GM12878 (cell line): ENCODE measurements around the gene GGNBP2.

ENCODE experiments used
- BMI1 ChIP-seq: fragments of 450-650 bp; IDR thresholded peaks from 2 replicates; pipeline ENCODE4 v1.6.1; 2016; ENCODE audit warnings: mild to moderate bottlenecking, moderate library complexity, borderline replicate concordance
- CBFB ChIP-seq: IDR thresholded peaks from 2 replicates; pipeline ENCODE4 v1.6.1; 2016; ENCODE audit warnings: antibody characterized with exemption, low read depth
- EED ChIP-seq: sonication (generic); IDR thresholded peaks from 2 replicates; pipeline ENCODE4 v1.6.1; 2016; ENCODE audit warnings: antibody characterized with exemption, low read depth
- NR2F1 ChIP-seq: fragments of 450-650 bp; conservative IDR thresholded peaks from 2 replicates; pipeline ENCODE4 v1.6.1; 2017; ENCODE audit warnings: mild to moderate bottlenecking
- POLR2AphosphoS2 ChIP-seq: IDR thresholded peaks from 2 replicates; pipeline ENCODE4 v1.6.1; 2011; ENCODE audit warnings: low read depth, mild to moderate bottlenecking, low read length, improper control_type of control experiment, moderate library complexity
- POLR2AphosphoS5 ChIP-seq: IDR thresholded peaks from 2 replicates; pipeline ENCODE4 v1.6.1; 2011; ENCODE audit warnings: mild to moderate bottlenecking, low read length, inconsistent platforms
- TF ChIP-seq, protein P1 (sequence below): IDR thresholded peaks from 2 replicates; pipeline ENCODE4 v1.6.1; 2012; ENCODE audit warnings: low read length, inconsistent platforms
- TF ChIP-seq, protein P2 (sequence below), 3 experiments: IDR thresholded peaks in 2 of 3; conservative IDR thresholded peaks in 1 of 3; 2 replicates each; pipeline ENCODE4 v1.5.1; 2011; ENCODE audit warnings: low read depth in 3 of 3, low read length in 3 of 3, mild to moderate bottlenecking in 3 of 3, control low read depth in 2 of 3, moderate library complexity in 2 of 3, inconsistent platforms in 1 of 3, mixed read lengths in 1 of 3; ENCODE audit not compliant: control insufficient read depth in 2 of 3, insufficient read depth in 1 of 3; ENCODE audit errors: extremely low read depth in 1 of 3
- TF ChIP-seq, protein P3 (sequence below): IDR thresholded peaks from 2 replicates; pipeline ENCODE4 v1.6.1; 2012; ENCODE audit warnings: mild to moderate bottlenecking, low read depth, low read length
- TF ChIP-seq, protein P4 (sequence below): IDR thresholded peaks from 2 replicates; pipeline ENCODE4 v1.6.1; 2012; ENCODE audit warnings: low read depth, low read length, improper control_type of control experiment

DNA sequence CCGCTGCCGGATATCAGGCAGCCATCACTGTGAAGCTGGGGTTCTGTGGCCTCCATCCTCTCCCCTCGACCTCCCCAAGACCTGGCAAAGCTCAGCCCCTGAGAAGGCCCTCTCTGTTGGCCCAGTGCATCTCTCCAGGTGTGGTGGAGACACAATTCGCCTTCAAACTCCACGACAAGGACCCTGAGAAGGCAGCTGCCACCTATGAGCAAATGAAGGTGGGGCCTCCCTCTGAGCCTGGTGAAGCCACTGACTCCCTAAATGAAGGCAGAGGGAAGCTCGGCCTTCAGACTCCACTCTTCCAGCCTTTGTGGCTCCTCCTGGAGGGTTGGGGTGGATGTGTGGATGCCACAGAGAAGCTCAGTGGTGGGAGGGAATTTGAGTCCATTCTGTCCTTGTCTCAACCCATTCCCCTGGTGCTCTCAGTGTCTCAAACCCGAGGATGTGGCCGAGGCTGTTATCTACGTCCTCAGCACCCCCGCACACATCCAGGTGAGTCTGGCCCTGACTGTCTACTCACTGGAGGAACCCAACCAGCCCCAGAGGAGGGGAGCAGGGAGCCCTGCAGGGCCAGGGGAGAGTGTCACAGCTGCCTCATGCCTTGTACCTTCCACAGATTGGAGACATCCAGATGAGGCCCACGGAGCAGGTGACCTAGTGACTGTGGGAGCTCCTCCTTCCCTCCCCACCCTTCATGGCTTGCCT is 55.0 kb downstream of the GGNBP2 start:
- no peak for TF ChIP-seq EED
- TF ChIP-seq POLR2AphosphoS5, result no peak
- no peak for TF ChIP-seq POLR2AphosphoS2
- no peak for TF ChIP-seq CBFB
- no peak for TF ChIP-seq BMI1
- TF ChIP-seq, protein P1, sequence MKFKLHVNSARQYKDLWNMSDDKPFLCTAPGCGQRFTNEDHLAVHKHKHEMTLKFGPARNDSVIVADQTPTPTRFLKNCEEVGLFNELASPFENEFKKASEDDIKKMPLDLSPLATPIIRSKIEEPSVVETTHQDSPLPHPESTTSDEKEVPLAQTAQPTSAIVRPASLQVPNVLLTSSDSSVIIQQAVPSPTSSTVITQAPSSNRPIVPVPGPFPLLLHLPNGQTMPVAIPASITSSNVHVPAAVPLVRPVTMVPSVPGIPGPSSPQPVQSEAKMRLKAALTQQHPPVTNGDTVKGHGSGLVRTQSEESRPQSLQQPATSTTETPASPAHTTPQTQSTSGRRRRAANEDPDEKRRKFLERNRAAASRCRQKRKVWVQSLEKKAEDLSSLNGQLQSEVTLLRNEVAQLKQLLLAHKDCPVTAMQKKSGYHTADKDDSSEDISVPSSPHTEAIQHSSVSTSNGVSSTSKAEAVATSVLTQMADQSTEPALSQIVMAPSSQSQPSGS, result no peak
- TF ChIP-seq, protein P2, sequence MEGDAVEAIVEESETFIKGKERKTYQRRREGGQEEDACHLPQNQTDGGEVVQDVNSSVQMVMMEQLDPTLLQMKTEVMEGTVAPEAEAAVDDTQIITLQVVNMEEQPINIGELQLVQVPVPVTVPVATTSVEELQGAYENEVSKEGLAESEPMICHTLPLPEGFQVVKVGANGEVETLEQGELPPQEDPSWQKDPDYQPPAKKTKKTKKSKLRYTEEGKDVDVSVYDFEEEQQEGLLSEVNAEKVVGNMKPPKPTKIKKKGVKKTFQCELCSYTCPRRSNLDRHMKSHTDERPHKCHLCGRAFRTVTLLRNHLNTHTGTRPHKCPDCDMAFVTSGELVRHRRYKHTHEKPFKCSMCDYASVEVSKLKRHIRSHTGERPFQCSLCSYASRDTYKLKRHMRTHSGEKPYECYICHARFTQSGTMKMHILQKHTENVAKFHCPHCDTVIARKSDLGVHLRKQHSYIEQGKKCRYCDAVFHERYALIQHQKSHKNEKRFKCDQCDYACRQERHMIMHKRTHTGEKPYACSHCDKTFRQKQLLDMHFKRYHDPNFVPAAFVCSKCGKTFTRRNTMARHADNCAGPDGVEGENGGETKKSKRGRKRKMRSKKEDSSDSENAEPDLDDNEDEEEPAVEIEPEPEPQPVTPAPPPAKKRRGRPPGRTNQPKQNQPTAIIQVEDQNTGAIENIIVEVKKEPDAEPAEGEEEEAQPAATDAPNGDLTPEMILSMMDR (IDR thresholded peaks at IDR 0.05 in 2 of 3, conservative IDR thresholded peaks at IDR 0.05 in 1 of 3; ENCODE audit: control insufficient read depth in 2 of 3, extremely low read depth in 1 of 3, insufficient read depth in 1 of 3, low read depth in 3 of 3, low read length in 3 of 3), result no peak
- TF ChIP-seq, protein P3, sequence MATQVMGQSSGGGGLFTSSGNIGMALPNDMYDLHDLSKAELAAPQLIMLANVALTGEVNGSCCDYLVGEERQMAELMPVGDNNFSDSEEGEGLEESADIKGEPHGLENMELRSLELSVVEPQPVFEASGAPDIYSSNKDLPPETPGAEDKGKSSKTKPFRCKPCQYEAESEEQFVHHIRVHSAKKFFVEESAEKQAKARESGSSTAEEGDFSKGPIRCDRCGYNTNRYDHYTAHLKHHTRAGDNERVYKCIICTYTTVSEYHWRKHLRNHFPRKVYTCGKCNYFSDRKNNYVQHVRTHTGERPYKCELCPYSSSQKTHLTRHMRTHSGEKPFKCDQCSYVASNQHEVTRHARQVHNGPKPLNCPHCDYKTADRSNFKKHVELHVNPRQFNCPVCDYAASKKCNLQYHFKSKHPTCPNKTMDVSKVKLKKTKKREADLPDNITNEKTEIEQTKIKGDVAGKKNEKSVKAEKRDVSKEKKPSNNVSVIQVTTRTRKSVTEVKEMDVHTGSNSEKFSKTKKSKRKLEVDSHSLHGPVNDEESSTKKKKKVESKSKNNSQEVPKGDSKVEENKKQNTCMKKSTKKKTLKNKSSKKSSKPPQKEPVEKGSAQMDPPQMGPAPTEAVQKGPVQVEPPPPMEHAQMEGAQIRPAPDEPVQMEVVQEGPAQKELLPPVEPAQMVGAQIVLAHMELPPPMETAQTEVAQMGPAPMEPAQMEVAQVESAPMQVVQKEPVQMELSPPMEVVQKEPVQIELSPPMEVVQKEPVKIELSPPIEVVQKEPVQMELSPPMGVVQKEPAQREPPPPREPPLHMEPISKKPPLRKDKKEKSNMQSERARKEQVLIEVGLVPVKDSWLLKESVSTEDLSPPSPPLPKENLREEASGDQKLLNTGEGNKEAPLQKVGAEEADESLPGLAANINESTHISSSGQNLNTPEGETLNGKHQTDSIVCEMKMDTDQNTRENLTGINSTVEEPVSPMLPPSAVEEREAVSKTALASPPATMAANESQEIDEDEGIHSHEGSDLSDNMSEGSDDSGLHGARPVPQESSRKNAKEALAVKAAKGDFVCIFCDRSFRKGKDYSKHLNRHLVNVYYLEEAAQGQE, result no peak
- no peak for TF ChIP-seq NR2F1
- TF ChIP-seq, protein P4, sequence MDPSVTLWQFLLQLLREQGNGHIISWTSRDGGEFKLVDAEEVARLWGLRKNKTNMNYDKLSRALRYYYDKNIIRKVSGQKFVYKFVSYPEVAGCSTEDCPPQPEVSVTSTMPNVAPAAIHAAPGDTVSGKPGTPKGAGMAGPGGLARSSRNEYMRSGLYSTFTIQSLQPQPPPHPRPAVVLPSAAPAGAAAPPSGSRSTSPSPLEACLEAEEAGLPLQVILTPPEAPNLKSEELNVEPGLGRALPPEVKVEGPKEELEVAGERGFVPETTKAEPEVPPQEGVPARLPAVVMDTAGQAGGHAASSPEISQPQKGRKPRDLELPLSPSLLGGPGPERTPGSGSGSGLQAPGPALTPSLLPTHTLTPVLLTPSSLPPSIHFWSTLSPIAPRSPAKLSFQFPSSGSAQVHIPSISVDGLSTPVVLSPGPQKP, result no peak
